Hepatocyte (in vitro differentiated cells): Measurements from ENCODE around the gene DNAJC25.

Experiments used
- EZH2 ChIP-seq: fragments of 200-600 bp; sonication (generic); IDR thresholded peaks from 2 replicates; pipeline ENCODE4 v1.6.1; 2016; ENCODE audit warnings: antibody characterized with exemption, mild to moderate bottlenecking, borderline replicate concordance
- TF ChIP-seq, protein P1 (sequence below): fragments of 200-600 bp; sonication (generic); IDR thresholded peaks from 2 replicates; pipeline ENCODE4 v1.5.1; 2016; ENCODE audit warnings: antibody characterized with exemption, mild to moderate bottlenecking; ENCODE audit not compliant: poor library complexity

DNA sequence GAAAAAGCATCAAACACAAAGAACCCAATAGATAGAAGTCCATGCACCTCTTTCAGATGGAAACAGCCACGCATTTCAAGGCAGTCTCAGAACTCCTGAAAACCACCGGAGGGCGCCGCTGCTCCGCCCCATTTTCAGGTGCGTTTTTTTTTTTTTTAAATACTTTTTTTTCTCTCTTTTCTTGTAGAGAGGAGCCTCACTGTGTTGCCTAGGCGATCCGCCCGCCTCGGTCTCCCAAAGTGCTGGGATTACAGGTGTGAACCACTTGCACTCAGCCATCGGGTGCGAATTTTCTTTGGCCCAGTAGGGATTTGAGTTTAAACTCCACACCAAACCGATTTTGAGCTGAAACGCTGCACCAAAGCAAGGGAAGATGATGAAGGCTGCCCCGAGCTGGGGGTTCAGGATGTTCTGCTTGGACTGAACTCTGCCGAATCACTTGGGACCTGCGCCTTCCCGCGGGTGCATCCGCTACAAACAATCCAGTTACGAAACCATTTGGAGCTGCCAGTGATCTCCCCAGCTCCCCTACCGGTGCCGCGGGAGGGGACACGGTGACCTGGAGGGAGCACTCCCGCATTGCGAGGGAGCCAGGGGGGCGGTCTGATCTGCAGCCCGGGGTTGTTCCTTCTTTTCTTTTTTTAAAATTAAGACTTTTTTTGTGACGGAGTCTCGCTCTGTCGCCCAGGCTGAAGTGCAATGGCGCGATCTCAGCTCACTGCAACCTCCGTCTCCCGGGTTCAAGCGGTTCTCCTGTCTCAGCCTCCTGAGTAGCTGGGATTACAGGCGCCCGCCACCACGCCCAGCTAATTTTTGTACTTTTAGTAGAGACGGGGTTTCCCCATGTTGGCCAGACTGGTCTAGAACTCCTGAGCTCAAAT is 33.0 kb upstream of the DNAJC25 start:
- TF ChIP-seq, protein P1, sequence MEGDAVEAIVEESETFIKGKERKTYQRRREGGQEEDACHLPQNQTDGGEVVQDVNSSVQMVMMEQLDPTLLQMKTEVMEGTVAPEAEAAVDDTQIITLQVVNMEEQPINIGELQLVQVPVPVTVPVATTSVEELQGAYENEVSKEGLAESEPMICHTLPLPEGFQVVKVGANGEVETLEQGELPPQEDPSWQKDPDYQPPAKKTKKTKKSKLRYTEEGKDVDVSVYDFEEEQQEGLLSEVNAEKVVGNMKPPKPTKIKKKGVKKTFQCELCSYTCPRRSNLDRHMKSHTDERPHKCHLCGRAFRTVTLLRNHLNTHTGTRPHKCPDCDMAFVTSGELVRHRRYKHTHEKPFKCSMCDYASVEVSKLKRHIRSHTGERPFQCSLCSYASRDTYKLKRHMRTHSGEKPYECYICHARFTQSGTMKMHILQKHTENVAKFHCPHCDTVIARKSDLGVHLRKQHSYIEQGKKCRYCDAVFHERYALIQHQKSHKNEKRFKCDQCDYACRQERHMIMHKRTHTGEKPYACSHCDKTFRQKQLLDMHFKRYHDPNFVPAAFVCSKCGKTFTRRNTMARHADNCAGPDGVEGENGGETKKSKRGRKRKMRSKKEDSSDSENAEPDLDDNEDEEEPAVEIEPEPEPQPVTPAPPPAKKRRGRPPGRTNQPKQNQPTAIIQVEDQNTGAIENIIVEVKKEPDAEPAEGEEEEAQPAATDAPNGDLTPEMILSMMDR: peak; percentile 76
- TF ChIP-seq EZH2: no peak
